Kidney capillary endothelial cell (primary cell): ENCODE results near the gene GADD45B.
"Not testable (repeated sequence)": the region's sequence is repeated elsewhere in the genome, so short reads cannot be mapped to it uniquely, and the experiment has no call there.

Experiments used
- DNase-seq: peaks from one replicate; pipeline ENCODE4 v3.0.0-alpha.2; 2018; ENCODE audit warnings: low spot score

Gene GADD45B

DNA sequence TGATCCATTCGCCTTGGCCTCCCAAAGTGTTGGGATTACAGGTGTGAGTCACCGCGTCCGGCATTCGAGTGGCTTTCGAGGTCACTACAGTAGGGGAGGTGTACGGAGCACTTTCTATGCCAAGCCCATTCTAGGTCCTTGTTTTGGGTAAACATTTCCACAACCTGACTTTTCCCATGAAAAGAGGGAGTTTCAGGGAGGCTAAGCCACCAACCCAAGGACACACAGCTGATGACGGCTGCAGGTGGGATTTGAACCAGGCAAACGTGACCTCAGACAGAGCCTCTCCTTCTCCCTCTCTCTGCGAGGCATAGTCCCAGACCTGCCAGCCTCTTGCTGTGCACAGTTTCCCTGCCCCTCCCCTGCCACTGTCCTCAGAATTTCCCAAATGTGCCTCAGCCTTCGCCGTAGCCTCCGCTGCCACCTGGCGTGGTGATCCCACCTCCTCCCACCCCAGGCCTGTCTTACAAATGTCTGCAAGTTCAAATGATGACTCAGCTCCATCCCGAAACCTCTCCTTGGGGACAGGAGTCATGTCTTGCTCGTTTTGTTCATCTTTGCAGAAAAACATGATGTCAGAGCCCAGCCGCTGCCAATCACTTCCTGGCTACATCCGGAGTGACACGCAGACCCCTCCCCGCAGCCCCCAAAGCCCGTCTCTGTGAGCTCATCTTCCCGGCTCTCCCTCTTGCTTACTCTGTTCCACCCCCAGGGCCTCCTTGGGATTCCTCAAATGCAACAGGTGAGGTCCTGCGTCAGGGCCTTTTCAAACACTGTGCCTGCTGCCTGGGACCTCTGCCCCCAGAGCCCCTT is 6.6 kb upstream of the GADD45B start:
- peak; percentile 92 for DNase-seq

DNA sequence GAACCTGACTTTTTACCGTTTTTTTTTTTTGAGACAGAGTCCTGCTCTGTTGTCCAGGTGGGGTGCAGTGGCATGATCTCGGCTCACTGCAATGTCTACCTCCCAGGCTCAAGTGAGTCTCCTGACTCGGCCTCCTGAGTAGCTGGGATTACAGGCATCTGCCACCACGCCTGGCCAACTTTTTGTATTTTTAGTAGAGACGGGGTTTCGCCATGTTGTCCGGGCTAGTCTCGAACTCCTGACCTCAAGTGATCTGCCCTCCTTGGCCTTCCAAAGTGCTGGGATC is 6.1 kb upstream of the GADD45B start:
- DNase-seq = not testable (repeated sequence)

DNA sequence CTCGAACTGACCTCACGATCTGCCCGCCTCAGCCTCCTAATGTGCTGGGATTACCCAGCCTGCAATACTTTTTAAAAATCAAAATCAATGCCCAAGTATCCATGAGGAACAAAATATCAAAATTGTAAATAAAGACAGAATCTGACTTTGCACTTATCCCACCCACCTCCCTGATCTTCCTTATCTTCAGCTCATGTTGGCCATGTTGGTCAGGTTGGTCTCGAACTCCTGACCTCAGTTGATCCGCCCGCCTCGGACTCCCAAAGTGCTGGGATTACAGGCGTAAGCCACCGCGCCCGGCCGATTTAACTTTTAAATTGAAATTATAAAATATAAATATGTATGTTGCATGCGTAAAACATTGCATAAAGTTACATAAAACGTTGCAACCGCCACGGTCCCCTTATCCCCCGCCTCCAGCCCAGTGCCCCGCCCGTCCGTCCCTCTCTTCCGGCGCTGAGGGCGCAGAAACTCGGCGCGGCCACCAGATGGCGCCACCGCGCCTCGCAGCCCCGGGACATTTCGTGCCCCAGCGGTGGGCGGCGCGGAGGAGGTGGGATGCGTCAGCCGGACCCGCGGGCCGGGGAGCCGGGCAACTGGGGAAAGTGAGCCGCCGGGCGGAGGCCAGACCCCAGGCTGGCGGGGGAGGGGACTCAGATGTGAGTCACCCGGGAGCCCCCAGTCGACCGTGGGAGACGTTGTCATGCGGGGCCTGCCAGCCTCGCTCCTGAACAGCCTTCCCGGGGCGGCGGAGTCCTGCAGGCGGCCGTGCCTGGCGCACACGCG is 1.5 kb upstream of the GADD45B start:
- DNase-seq = peak; percentile 95

DNA sequence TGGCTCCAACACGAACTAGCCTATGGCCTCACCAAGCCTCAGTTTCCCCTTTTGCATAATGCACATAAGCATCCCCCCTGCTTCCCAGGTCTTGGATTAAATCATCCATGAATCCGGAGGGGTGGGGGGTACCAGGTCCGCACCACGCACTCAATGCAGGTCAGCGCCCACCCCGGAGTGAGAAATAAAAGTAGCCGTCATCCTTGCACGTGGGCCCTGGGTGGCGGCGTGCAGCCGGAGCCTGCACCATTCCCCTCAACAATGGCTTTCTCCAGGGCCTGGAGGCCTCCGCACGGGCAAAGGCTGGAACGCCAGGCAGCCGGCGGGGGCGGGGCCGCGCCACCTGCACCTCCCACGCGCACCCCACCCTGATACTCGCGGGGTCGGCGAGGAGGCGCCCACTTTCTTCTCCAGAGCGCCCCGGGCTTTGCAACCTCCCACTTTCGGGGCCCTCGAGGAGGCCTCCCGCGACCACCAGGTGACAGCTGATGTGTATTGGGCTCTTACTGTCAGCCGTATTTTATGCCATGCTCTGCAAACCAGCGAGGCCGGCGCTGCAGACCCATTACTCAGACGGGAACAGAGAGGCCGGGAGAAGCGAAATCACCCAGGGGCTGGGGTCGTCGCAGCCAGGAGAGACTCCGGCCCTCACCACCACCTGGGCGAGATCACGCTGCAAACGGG is 767 bp upstream of the GADD45B start:
- DNase-seq = no peak

DNA sequence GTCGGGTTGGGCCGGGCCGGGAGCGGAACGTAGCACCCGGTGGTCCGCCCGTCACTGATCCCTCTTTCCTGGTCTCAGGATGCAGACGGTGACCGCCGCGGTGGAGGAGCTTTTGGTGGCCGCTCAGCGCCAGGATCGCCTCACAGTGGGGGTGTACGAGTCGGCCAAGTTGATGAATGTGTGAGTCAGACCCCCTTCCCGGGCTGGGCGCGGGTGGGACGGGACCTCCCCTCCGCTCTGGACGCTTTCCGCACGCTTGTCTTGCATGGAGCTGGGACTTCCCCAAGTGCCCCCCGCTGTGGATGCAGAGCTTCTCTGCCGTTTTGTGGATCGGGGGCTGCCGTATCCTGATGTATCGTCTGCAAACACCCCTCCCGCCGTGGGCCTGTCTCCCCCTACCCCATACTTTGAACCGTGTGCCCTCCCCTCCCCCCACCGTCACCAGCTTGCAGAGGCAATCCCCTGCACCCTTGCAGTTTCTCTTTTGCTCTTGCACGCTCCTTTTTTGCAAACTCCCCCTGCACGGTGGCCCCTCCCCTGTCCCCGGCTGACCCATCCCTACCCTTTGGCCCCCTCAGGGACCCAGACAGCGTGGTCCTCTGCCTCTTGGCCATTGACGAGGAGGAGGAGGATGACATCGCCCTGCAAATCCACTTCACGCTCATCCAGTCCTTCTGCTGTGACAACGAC is 669 bp downstream of the GADD45B start:
- DNase-seq = no peak

DNA sequence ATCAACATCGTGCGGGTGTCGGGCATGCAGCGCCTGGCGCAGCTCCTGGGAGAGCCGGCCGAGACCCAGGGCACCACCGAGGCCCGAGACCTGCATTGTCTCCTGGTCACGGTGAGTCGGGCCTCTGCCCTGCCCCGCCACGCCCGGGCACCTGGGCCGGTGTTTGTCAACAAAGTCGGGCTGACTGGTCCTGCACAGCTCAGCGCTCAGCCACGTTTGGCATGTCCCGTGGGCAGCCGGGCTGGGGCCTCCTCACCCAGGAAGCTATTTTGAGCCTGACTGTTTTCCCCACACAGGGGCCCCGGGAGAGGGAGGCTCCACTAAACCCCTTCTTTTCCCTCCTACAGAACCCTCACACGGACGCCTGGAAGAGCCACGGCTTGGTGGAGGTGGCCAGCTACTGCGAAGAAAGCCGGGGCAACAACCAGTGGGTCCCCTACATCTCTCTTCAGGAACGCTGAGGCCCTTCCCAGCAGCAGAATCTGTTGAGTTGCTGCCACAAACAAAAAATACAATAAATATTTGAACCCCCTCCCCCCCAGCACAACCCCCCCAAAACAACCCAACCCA is 1.3 kb downstream of the GADD45B start:
- no peak for DNase-seq

DNA sequence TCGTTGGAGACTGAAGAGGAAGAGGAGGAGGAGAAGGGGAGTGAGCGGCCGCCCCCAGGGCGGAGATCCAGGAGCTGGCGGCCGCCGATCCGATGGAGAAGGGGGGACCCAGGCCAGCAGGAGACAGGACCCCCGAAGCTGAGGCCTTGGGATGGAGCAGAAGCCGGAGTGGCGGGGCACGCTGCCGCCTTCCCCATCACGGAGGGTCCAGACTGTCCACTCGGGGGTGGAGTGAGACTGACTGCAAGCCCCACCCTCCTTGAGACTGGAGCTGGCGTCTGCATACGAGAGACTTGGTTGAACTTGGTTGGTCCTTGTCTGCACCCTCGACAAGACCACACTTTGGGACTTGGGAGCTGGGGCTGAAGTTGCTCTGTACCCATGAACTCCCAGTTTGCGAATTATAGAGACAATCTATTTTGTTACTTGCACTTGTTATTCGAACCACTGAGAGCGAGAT is 1.8 kb downstream of the GADD45B start:
- DNase-seq = no peak

DNA sequence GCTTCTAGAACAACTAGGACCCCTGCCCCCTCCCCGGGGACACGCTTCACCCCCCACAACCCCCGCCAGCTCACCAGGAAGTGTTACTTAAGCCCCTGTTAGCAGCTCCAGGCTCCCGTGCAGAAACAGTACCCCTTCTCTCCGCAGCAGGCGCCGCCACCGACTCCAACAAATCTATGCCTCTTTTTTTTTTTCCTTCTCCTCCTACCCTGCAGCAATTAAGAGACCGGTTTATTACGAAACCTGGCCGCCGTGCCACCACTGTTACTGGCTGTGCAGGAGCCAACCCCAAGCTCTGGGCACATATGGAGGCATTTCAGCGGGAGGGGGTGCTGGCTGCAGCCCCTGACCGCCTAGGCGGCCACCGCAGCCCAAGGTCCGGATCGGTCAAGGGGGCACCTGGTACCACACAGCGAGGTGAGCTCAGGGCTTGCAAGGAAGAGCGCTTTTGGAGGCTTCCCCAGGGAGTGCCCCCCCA is 2.4 kb downstream of the GADD45B start:
- DNase-seq = no peak

DNA sequence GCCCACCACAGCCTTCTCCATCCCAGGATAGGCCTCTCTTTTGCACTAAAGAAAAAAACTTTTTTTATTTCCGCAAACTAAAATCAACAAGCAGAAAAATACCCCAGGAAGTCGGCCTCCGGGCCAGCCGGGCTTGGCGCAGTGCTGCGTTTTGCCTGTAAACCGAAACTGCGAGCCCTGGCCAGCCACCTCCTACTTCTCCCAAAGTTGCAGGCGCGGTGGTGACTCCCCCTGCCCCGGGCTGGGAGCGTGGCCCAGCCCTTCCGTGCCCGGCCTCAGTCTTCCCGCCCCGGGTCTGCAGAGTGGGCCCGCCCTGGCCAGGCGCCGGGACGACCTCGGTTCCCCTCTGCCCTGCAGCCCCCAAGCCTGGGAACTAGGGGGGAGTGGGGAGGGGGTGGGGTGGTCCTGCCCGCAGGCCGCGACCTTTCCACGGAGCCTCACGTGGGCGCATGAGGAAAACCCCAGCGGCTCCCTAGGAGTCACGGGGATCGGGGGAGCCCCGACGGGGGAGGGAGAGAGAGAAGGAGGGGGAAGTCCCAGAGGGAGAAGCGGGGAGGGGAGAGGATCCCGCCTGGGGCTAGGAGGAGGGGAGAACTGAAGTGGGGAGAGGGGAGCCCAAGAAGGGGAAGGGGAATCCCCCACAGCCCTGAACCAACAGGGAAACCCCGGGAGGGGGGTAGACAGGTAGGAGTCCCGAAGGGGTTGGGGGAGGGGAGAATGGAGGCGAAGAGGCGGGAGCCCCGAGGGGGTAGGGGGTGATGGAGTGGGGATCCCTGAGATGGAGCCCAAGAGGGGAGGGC is 3.0 kb downstream of the GADD45B start:
- no peak for DNase-seq

DNA sequence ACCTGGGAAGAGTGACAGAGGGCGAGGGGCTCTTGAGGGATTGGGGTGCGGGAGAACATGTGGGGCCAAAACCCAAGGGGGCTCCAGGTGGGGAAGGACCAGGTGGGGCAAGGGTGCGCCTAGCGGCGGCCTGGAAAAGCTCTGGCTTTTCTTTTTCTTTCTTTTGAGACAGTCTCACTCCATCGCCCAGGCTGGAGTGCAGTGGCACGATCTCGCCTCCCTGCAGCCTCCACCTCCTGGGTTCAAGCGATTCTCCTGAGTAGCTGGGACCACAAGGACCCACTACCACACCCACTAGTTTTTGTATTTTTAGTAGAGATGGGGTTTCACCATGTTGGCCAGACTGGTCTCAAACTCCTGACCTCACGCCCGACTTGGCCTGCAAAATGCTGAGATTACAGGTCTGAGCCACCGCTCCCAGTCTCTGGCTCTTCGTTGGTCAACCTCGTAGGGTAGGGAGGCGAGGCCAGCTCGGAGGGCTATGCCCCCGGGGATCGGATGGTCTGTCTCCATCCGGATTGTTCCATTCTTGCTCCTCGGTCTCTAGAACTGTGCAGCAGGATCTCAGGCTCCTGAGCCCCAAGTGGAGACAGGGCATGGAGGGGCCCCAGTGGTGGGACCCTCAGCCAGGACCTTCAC is 3.7 kb downstream of the GADD45B start:
- no peak for DNase-seq

DNA sequence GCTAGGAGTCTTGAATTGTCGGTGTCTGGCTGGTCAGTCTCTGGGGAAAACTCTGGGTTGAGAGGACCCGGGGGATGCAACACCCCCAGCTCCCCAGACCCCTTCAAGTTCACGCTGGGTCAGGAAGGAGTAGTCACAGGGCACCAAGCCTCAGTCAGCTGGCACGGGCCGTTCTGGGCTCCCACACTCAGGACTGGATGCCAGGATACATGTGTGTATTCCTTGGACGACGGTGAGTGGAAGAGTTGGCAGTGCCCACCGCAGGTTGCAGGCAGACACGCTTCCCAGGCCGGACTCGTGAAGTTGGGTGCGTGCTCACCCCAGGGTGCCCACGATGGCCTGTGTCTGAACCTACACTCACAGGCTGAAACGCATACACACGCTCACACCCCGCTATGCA is 5.5 kb downstream of the GADD45B start:
- DNase-seq = no peak

DNA sequence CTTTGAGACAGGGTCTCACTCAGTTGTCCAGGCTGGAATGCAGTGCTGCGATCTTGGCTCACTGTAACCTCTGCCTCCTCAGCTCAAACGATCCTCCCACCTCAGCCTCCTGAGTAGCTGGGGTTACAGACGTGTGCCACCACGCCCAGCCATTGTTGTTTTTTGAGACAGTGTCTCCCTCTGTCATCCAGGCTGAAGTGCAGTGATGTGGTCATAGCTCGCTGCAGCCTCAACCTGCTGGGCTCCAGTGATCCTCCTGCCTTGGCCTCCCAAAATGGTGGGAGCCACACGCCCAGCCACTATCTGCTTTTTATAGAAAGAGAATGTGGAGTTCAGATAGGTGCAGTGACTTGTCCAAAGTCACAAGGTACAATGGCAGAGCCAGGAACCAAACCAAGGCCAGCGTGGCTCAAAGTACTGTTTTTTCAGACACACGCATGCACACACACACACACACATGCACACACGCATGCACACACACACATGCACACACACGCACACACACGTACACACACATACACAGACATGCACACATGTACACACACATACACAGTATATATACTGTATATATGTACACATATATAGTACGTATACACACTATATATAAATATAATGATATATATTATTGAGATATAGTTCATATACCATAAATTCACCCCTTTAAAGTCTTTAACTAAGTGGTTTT is 6.6 kb downstream of the GADD45B start:
- DNase-seq = no peak

DNA sequence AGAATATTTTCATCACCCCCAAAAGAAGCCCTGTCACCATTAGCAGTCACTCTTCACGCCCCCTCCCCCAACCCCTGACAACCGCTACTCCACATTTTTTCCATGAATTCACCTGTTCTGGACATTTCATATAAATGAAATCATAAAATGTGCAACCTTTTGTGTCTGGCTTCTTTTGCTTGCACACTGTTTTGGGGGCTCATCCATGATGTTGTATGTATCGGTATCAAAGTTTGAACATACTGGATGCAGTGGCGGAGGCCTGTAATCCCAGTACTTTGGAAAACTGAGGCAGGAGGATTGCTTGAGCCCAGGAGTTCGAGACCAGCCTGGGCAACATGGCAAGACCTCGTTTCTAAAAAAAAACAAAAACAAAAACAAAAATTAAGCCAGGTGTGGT is 7.2 kb downstream of the GADD45B start:
- no peak for DNase-seq

DNA sequence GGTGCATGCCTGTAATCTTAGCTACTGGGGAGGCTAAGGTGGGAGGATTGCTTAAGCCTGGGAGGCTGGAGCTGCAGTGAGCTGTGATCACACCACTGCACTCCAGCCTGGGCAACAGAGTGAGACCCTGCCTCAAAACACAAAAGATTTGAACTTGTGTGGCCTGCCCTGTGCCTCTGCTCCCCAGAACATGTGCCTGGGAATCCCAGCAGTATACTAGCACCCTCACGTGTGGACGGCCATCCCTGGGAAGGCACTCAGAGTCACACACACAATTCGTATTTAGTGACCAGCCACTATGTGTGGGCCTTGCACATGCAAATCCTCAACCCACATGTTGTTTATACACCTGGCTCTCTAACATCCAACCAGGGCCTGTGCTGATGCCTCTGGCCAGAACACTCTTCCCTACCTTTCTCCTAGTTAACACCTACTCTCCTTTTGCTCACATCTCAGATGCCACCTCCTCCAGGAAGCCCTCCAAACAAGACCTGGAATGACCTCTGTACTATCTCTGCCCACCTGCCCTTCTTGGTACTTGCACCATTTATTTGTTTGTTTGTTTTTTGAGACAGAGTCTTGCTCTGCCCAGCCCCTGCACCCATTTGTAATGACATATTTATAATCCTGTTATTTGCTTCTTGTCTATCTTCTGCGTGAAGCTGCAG is 7.7 kb downstream of the GADD45B start:
- DNase-seq = no peak

DNA sequence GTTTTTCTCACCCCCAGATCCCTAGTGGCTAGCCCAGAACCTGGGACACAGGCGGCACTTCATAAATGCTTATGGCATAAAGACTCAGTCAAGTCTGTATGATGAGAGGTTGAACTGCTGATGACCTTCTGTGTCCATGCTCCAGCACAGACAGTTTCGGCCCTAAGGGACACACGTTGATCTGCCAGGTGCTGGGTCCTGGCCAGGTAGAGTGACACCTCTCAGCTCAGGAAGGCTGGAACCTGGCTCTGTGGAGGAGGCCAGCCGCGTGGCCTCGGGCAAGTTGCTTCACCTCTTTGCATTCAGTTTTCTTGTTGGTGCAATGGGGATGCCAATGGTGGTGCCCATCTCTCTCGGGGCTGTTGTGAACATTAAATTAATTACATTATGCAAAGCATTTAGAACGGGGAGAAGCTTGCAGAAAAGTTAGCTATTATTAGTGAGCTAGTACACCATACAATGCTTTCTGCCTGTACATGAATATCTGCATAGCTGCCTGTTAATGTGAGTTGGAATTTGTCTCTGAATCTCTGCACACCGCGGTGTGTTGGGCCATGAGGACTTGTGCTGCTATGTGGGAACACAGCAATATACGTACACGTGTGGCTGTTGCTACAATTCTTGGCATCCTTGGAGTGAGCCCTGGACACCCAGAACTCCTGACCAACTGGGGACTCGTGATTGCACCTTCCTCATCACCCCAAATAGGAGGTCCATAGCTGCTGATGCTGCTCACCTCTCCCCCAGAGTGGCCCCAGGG is 8.4 kb downstream of the GADD45B start:
- no peak for DNase-seq

DNA sequence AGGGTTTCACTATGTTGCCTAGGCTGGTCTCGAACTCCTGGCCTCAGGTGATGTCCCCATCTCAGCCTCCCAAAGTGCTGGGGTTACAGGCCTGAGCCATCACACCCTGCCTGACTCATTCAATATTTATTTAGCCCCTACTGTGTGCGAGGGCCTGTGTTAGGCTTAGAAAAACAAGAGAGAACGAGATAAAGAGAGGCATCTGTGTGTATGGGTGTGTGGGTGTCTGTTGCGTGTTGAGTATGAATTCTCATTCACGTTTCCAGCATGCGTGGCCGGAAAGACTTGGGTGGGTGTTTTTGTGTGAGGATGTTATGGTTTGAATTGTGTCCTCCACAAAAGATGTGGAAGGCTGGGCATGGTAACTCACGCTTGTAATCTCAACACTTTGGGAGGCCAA is 9.5 kb downstream of the GADD45B start:
- DNase-seq = no peak

DNA sequence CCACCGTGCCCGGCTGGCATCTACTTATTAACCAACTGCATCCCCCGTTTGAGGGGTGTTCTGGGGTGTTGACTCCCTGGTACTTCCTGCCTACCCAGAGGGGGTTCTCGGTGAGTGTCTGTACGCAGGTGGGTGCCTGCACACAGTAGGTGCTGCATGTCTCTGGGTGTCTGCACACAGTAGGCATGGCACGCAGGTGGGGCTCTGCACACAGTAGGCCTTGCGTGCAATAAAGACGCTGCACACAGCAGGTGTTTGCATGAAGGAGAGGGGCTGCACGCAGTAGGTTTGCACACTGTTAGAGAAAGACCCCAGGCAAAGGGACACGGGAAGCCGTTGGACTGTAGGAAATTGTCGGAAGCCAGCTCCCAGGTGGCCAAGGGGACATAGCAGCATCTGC is 11.2 kb downstream of the GADD45B start:
- no peak for DNase-seq

DNA sequence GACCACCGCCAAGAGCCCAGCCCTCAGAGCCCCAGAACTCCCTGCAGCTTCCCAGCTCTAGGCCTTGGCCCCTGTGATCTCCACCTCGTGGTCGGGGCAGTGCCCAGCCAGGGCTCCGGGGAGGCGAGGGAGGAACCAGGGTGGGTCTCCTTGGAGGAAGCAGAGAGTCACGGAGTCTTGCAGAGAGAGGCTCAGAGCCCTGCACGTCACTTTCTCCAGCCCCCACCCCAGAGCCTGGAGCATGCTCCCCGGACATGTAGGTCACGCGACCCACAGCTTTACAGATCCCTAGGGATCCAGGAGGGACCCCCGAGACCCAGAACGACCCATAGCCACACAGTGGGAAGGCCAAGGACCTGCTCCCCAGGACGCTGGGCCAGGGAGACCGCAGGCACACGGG is 11.9 kb downstream of the GADD45B start:
- DNase-seq = no peak
